HEK293 (cell line): ENCODE data around the gene ZNF286A.
"Not testable (repeated sequence)": the region's sequence is repeated elsewhere in the genome, so short reads cannot be mapped to it uniquely, and the experiment has no call there.

Source experiments
- CTCF ChIA-PET: fragments of 350-600 bp; formaldehyde crosslinking; extraction: SDS; loops from one replicate; lab custom pipeline; 2021; ENCODE audit warnings: antibody characterized with exemption; lab: Yijun Ruan, JAX
- POLR2A ChIA-PET: fragments of 300-600 bp; formaldehyde crosslinking; extraction: SDS; loops from one replicate; lab custom pipeline; 2020; ENCODE audit warnings: antibody characterized with exemption, inconsistent platforms; lab: Yijun Ruan, JAX
- H3K27ac ChIP-seq: fragments of 200-500 bp; sonication (Bioruptor generic); 2 replicates; pipeline ENCODE4 v1.5.1; 2014; ENCODE audit warnings: low read depth, low read length, control low read depth, inconsistent platforms; ENCODE audit errors: extremely low read depth
- H3K36me3 ChIP-seq, 2 experiments: fragments of 200-500 bp in 1 of 2; sonication (Bioruptor generic) in 1 of 2; 1 replicate in 1 of 2; 2 replicates in 1 of 2; pipeline ENCODE4 v1.5.1; 2014 to 2017; ENCODE audit warnings: inconsistent platforms in 2 of 2, low read length in 2 of 2; ENCODE audit not compliant: control insufficient read depth in 2 of 2, insufficient read depth in 1 of 2
- H3K4me1 ChIP-seq: fragments of 200-500 bp; sonication (Bioruptor generic); 2 replicates; pipeline ENCODE4 v1.5.1; 2014; ENCODE audit warnings: mild to moderate bottlenecking, low read length, inconsistent platforms; ENCODE audit not compliant: control insufficient read depth, insufficient read depth
- H3K4me3 ChIP-seq: 2 replicates; pipeline ENCODE4 v1.5.1; 2011; ENCODE audit warnings: low read depth, mild to moderate bottlenecking, control low read depth, low read length, moderate library complexity
- H3K9me3 ChIP-seq: fragments of 200-500 bp; sonication (Bioruptor generic); 2 replicates; pipeline ENCODE4 v1.5.1; 2014; ENCODE audit warnings: low read depth, low read length, inconsistent platforms; ENCODE audit not compliant: control insufficient read depth, insufficient read depth
- GLIS1 ChIP-seq: fragments of 450-650 bp; formaldehyde crosslinking; IDR thresholded peaks from 2 replicates; pipeline ENCODE4 v1.5.1; 2016; ENCODE audit warnings: missing biosample characterization, missing genetic modification characterization
- SP2 ChIP-seq: fragments of 450-650 bp; formaldehyde crosslinking; IDR thresholded peaks from 2 replicates; pipeline ENCODE4 v1.5.1; 2016; ENCODE audit warnings: missing biosample characterization, missing genetic modification characterization
- ZBTB11 ChIP-seq: fragments of 450-650 bp; formaldehyde crosslinking; conservative IDR thresholded peaks from 2 replicates; pipeline ENCODE4 v1.5.1; 2016; ENCODE audit warnings: low read depth, missing biosample characterization, missing genetic modification characterization
- ZNF518A ChIP-seq: fragments of 450-650 bp; formaldehyde crosslinking; conservative IDR thresholded peaks from 2 replicates; pipeline ENCODE4 v1.5.1; 2016; ENCODE audit warnings: low read depth, missing biosample characterization, missing genetic modification characterization
- ZNF596 ChIP-seq: fragments of 450-650 bp; IDR thresholded peaks from 2 replicates; pipeline ENCODE4 v1.5.0; 2018; ENCODE audit warnings: missing biosample characterization, mild to moderate bottlenecking, missing genetic modification characterization, moderate library complexity
- ZNF76 ChIP-seq: fragments of 450-650 bp; formaldehyde crosslinking; IDR thresholded peaks from 2 replicates; pipeline ENCODE4; 2016; ENCODE audit warnings: low read depth, missing biosample characterization, missing genetic modification characterization, borderline replicate concordance

The ZNF286A gene

GRCh38 chr17:15674640-15675039 is 24.9 kb upstream of the ZNF286A start:
- H3K27ac ChIP-seq, H3K4me3 ChIP-seq, POLR2A ChIA-PET, CTCF ChIA-PET, H3K4me1 ChIP-seq, H3K9me3 ChIP-seq: not testable (repeated sequence)
- peaks cover 0 to 24% of the 10 kb centered on the region in 2 experiments; a peak in 2 of 3 replicates for H3K36me3 ChIP-seq
- TF ChIP-seq GLIS1 (tag by site-specific recombination), result peak; percentile 72

GRCh38 chr17:15675991-15676390 is 23.6 kb upstream of the ZNF286A start:
- H3K9me3 ChIP-seq, H3K4me3 ChIP-seq, H3K4me1 ChIP-seq, H3K27ac ChIP-seq, POLR2A ChIA-PET, CTCF ChIA-PET: not testable (repeated sequence)
- peaks cover 0 to 22% of the 10 kb centered on the region in 2 experiments; a peak in 2 of 3 replicates for H3K36me3 ChIP-seq

DNA sequence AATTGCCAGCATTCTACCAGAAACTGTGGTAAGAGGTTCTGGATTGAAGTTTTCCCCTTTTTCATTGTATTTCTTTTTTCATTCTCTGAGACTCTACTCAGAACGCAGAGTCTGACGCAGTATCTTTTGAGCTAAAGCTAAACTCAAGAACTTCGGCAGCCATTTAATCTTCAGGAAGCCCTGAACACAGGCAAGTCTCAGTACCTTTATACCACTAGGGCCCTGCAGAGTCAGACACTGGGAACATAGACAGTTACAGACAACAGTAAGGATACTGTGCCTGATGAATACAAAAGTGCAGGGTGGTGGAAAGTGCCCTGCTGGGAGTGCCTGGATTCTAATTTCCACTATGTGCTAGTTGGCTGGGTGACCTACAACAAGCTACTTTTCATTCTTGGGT is 16.4 kb upstream of the ZNF286A start:
- H3K4me3 ChIP-seq, CTCF ChIA-PET, H3K27ac ChIP-seq, H3K36me3 ChIP-seq, H3K4me1 ChIP-seq, POLR2A ChIA-PET, H3K9me3 ChIP-seq: not testable (repeated sequence)

DNA sequence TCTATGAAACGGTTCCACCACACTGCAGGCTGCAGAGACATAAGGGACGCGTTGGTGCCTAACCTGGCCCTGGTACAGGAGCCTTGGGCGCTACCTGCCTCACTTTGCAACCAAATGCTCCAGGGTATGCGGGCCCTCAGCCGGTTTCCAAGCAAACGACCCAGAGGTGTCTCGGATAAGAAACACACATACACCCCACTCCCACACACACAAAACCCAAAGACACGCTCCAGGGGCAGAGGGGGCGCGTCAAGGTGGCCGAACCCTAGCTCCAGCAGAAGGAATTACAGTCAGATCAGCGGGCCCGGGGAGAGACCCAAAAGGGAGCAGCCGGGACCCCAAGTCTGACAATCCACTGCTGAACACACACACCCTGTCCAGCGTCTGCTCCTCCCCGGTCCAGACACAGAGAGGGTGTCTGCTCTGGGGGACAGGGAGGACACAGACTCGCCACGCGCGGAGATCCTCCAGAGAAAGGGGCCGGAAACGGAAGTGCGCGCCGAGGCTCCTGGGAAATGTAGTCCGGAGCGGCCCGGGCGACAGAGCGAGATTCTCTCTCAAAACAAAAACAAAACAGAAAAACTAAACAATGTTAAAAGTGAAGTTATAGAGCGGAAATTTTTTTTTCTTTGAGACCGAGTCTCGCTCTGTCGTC is 15.6 kb upstream of the ZNF286A start, which contains the start of gene TRIM16:
Gene TRIM16 (minus strand): TSS at position 488 of the 655 bp plus-strand sequence. CDS start 32,702 bp downstream, outside the sequence.
- H3K4me3 ChIP-seq, result peak within 1 kb of the TSS; percentile 72
- H3K27ac ChIP-seq, POLR2A ChIA-PET, H3K36me3 ChIP-seq, H3K9me3 ChIP-seq, CTCF ChIA-PET, H3K4me1 ChIP-seq: not testable (repeated sequence)
- TF ChIP-seq ZBTB11 (tag by site-specific recombination), result peak; percentile 91
- peak; percentile 33; the same call in 1 of the 2 replicates for TF ChIP-seq SP2 (tag by site-specific recombination)
- peak; percentile 76 for TF ChIP-seq ZNF76 (tag by site-specific recombination)
- TF ChIP-seq ZNF518A (tag by site-specific recombination), result peak; percentile 66; the same call in 1 of the 2 replicates
- peak; percentile 87 for TF ChIP-seq ZNF596

DNA sequence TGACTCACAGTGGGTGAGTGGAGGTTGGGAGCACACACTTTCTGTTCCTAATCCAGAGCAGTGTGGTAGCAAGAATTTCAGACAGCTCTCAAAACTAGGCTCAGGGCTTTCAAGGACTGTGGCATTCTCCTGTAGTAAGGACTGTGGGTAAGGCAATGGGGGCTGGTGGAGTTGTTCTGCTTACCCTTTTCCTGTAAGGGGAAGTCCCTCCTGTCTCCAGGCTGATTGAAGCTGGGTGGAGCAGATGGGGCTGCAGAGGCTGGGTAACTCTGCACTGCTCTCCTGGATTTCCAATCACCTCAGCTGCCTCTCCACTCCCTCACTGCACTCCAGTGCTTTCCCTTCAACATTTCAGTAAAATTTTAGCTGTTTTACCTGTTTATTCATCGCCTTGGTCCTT is 12.1 kb upstream of the ZNF286A start:
- H3K9me3 ChIP-seq, H3K4me3 ChIP-seq, H3K36me3 ChIP-seq, CTCF ChIA-PET, POLR2A ChIA-PET, H3K4me1 ChIP-seq, H3K27ac ChIP-seq: not testable (repeated sequence)

GRCh38 chr17:15698967-15699366 is 585 bp upstream of the ZNF286A start:
- H3K4me3 ChIP-seq, result peak overlapping the region; percentile 29
- H3K36me3 ChIP-seq, result peaks cover 9 to 20% of the 10 kb centered on the region in 2 experiments; a peak in 2 of 3 replicates
- H3K9me3 ChIP-seq, CTCF ChIA-PET, H3K4me1 ChIP-seq, H3K27ac ChIP-seq: not testable (repeated sequence)
- POLR2A ChIA-PET, result interaction anchor here (0.5 to 1.2 kb wide), 3 partner anchors 40 to 222 kb away, joined by 3 to 14 read pairs (median 3); no protein-coding TSS in a partner anchor

DNA sequence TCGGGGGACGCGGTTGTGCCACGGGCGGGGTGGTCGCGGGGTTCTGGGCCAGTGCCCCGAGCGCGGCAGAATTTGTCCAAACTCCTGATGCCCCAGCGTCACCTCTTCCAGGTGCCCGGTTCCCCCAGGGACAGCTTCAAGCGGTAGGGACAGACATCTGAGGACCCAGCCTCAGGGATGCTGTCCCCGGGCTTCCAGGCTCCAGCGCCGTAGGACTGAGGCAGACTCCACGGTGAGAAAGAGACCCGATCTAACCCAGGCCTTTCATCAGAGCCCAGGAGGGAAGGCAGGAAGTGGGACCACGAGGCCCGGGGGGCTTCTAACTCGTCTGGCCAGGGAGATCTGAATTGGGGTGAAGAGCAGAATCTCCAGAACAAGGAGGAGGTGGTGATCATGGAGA is 385 bp downstream of the ZNF286A start:
- POLR2A ChIA-PET, result interaction anchor here (0.7 to 1.2 kb wide), 3 partner anchors 41 to 474 kb away, joined by 3 to 14 read pairs (median 3); no protein-coding TSS in a partner anchor
- peaks cover 10 to 25% of the 10 kb centered on the region in 2 experiments for H3K36me3 ChIP-seq
- H3K27ac ChIP-seq, H3K9me3 ChIP-seq, H3K4me1 ChIP-seq, CTCF ChIA-PET: not testable (repeated sequence)
- peak overlapping the region; percentile 53 for H3K4me3 ChIP-seq
